HFFc6 (cell line): ENCODE measurements around the gene MACF1. TPM values are rescaled to one million over a fixed set of nuclear protein-coding genes. Genes with fewer than 3 reads are reported as not detected.
A peak's percentile ranks its signal among the peaks of the same experiment; 100 is the strongest.

Experiments used
- DNase-seq: peaks from one replicate; pipeline ENCODE4 v3.0.0-alpha.2; 2018
- H3K27ac Mint-ChIP-seq: 2 replicates; pipeline ENCODE4 v1.8.0; 2020; ENCODE audit warnings: mild to moderate bottlenecking, mixed read lengths
- H3K27me3 Mint-ChIP-seq: 2 replicates; pipeline ENCODE4 v1.8.0; 2021; ENCODE audit warnings: mild to moderate bottlenecking, moderate library complexity, mixed read lengths; ENCODE audit not compliant: insufficient read depth
- H3K36me3 Mint-ChIP-seq: 2 replicates; pipeline ENCODE4 v1.8.0; 2021; ENCODE audit warnings: low read depth, mixed read lengths
- H3K4me1 Mint-ChIP-seq: 2 replicates; pipeline ENCODE4 v1.8.0; 2020; ENCODE audit warnings: low read depth, mixed read lengths
- H3K4me3 Mint-ChIP-seq: 2 replicates; pipeline ENCODE4 v1.8.0; 2020; ENCODE audit warnings: mild to moderate bottlenecking, moderate library complexity, mixed read lengths
- H3K9me3 Mint-ChIP-seq: 2 replicates; pipeline ENCODE4 v1.8.0; 2020; ENCODE audit warnings: mild to moderate bottlenecking, mixed read lengths
- total RNA-seq, 6 experiments: library from RNA; stranded (reverse); fragmentation: NEBNext Ultra II Directional; extraction: Animal tissue kit (Norgen Biotek cat#: 25700); gene quantifications; 2 replicates in 1 of 6; 3 replicates in 5 of 6; pipeline ENCODE4 v1.2.3, GENCODE V29; 2021
- TF ChIP-seq, protein P1 (sequence below): fragments of 200-600 bp; sonication (generic); IDR thresholded peaks from 2 replicates; pipeline ENCODE4 v1.5.0; 2021; ENCODE audit warnings: antibody characterized with exemption, mild to moderate bottlenecking

The MACF1 gene
- total RNA-seq, 6 experiments from 2014 or later: 201 to 308 (median 223) TPM

GRCh38 chr1:39434797-39435395 lies 230.4 kb downstream of the MACF1 start:
- DNase-seq: peak; percentile 45
- H3K4me3 Mint-ChIP-seq: no peak overlapping the region
- H3K4me1 Mint-ChIP-seq: peaks cover 31% of the 10 kb centered on the region
- peak overlapping the region; percentile 58 for H3K27ac Mint-ChIP-seq
- TF ChIP-seq, protein P1, sequence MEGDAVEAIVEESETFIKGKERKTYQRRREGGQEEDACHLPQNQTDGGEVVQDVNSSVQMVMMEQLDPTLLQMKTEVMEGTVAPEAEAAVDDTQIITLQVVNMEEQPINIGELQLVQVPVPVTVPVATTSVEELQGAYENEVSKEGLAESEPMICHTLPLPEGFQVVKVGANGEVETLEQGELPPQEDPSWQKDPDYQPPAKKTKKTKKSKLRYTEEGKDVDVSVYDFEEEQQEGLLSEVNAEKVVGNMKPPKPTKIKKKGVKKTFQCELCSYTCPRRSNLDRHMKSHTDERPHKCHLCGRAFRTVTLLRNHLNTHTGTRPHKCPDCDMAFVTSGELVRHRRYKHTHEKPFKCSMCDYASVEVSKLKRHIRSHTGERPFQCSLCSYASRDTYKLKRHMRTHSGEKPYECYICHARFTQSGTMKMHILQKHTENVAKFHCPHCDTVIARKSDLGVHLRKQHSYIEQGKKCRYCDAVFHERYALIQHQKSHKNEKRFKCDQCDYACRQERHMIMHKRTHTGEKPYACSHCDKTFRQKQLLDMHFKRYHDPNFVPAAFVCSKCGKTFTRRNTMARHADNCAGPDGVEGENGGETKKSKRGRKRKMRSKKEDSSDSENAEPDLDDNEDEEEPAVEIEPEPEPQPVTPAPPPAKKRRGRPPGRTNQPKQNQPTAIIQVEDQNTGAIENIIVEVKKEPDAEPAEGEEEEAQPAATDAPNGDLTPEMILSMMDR: no peak
- H3K27me3 Mint-ChIP-seq: peaks cover 6% of the 10 kb centered on the region; the same call in 1 of the 2 replicates
- peaks cover 65% of the 10 kb centered on the region for H3K36me3 Mint-ChIP-seq
- H3K9me3 Mint-ChIP-seq: no peaks in the 10 kb centered on the region

GRCh38 chr1:39435597-39435996 lies 231.1 kb downstream of the MACF1 start:
- Mint-ChIP-seq H3K27ac (peak overlapping the region; percentile 58), H3K9me3 (no peaks in the 10 kb centered on the region), H3K4me3 (no peak overlapping the region), H3K27me3 (peaks cover 6% of the 10 kb centered on the region; the same call in 1 of the 2 replicates), H3K4me1 (peaks cover 26% of the 10 kb centered on the region), H3K36me3 (peaks cover 61% of the 10 kb centered on the region)
- TF ChIP-seq, protein P1: no peak
- DNase-seq: no peak

DNA sequence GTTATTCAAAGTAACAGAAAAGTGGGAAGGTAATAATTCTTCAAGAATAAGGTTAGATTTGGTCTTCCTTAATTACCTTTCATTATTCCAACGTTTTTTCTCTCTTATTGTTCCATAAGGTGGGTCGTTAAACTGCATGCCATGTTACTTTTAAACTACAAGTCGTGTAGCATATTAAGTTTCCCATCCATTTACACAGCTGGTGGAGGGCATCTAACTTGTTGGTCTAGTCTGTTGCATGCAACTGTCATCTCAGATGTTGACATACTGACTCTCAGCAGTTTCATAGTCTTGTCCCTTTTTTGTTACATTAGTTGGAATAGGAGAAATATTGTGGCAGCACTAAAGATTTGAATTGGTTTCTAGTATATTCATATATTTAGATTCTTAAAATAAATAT lies 232.3 kb downstream of the MACF1 start:
- peak overlapping the region; percentile 24; the same call in 1 of the 2 replicates for H3K27ac Mint-ChIP-seq
- H3K4me3 Mint-ChIP-seq: no peak overlapping the region
- H3K36me3 Mint-ChIP-seq: peaks cover 58% of the 10 kb centered on the region
- no peaks in the 10 kb centered on the region for H3K9me3 Mint-ChIP-seq
- TF ChIP-seq, protein P1: no peak
- DNase-seq: no peak
- peaks cover 13% of the 10 kb centered on the region for H3K4me1 Mint-ChIP-seq
- H3K27me3 Mint-ChIP-seq: peaks cover 6% of the 10 kb centered on the region; the same call in 1 of the 2 replicates

DNA sequence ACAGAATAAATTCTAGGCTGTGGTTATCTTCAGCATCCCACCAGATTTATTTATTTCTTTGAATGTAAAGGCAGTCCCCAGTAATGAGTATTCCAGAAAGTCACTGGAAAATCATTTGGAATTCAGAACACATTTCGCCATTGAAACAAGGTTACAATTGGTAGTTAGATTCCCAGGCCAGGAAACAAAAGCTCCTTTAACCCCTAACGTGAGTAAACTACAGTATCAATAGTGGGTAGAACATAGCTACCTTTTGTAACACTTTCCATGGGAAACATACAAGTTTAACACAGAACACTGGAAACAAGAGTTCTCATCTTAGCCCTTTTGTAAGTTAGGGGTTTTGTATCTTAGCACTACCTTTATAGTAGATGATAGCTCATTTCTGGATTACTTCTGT lies 233.5 kb downstream of the MACF1 start:
- Mint-ChIP-seq H3K27ac (peak overlapping the region; percentile 42; the same call in 1 of the 2 replicates), H3K9me3 (no peaks in the 10 kb centered on the region), H3K27me3 (peaks cover 14% of the 10 kb centered on the region; the same call in 1 of the 2 replicates), H3K4me1 (peaks cover 10% of the 10 kb centered on the region), H3K36me3 (peaks cover 60% of the 10 kb centered on the region), H3K4me3 (no peak overlapping the region)
- no peak for DNase-seq
- TF ChIP-seq, protein P1: no peak

DNA sequence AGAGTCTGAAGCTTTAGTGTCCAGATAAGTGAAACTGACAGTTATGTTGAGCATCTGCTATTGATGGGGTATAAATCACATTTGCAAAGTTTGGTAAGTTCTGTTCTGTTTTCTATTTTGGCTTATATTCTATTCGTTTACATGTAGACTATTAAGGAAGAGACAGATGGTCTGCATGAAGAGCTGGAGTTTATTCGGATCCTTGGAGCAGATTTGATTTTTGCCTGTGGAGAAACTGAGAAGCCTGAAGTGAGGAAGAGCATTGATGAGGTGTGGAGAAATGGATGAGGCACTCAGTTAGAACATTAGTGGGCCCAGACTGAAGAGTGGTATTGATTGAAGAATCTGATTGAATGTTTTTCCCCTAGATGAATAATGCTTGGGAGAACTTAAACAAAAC lies 236.4 kb downstream of the MACF1 start:
- Mint-ChIP-seq H3K4me1 (no peaks in the 10 kb centered on the region), H3K27me3 (peaks cover 21% of the 10 kb centered on the region; the same call in 1 of the 2 replicates), H3K9me3 (no peaks in the 10 kb centered on the region), H3K27ac (no peak overlapping the region), H3K4me3 (no peak overlapping the region; the same call in 1 of the 2 replicates), H3K36me3 (peaks cover 56% of the 10 kb centered on the region)
- no peak for DNase-seq
- TF ChIP-seq, protein P1: no peak
